Loucy (cell line): ENCODE measurements around the gene ARMC10.

Source experiments
- CTCF ChIP-seq: fragments of 200-600 bp; sonication (generic); conservative IDR thresholded peaks from 2 replicates; pipeline ENCODE4 v1.5.1; 2014; ENCODE audit warnings: mild to moderate bottlenecking, antibody characterized with exemption, low read length
- EZH2phosphoT487 ChIP-seq: fragments of 200-600 bp; IDR thresholded peaks from 2 replicates; pipeline ENCODE4 v1.6.1; 2018; ENCODE audit warnings: antibody characterized with exemption, mild to moderate bottlenecking, moderate library complexity, borderline replicate concordance

- no peak for TF ChIP-seq EZH2phosphoT487
- TF ChIP-seq CTCF, result no peak
These were observed 67.6 kb downstream of the ARMC10 start for GRCh38 chr7:103142494-103142893.
